Measurements from ENCODE around the gene OR7G3. TPM values are rescaled to one million over a fixed set of nuclear protein-coding genes. Genes with fewer than 3 reads are reported as not detected.

The OR7G3 gene
- total RNA-seq, 4 donors from 2014 or later = not detected

DNA sequence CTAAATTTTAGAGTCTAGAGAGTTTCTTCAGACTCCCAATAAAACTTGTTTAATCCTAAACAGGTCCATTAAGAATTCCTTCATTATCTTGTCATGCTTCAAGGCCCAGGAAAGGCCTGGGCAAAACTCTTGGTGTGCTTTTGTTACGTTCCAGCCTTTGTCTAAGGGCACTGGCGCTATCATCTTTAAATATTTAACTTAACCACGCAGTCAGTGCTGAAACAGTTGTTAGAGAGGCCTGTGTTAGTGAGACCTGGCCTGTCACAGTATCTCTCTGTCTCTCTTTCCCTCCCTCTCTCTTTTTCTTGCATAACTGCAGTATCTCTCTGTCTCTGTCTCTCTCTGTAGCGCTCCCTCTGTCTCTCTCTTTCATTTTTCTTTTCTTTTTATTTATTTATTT, 48.1 kb downstream of the OR7G3 start:
- Histone ChIP-seq H3K27ac (no peak overlapping the region), H3K9me3 (no peaks in the 10 kb centered on the region), H3K4me1 (peaks cover 0 to 17% (median 6%) of the 10 kb centered on the region in 3 donors), H3K4me3 (no peak overlapping the region), H3K36me3 (no peaks in the 10 kb centered on the region), H3K27me3 (no peaks in the 10 kb centered on the region)
- intact Hi-C loops (cut with DNase I) = no loop called here
- 55 to 64% methylated on average over 4 of the region's 4 CpGs for WGBS, 2 donors
- DNase-seq = no peak
- TF ChIP-seq POLR2A (IDR thresholded peaks at IDR 0.05) (no peak), CTCF (IDR thresholded peaks at IDR 0.05) (no peak)

GRCh38 chr19:9076901-9077300, 49.8 kb downstream of the OR7G3 start:
- WGBS, 2 donors = 66 to 72% methylated on average over 10 of the region's 10 CpGs
- DNase-seq = no peak
- peaks cover 0 to 17% (median 6%) of the 10 kb centered on the region in 3 donors for H3K4me1 ChIP-seq
- TF ChIP-seq CTCF (IDR thresholded peaks at IDR 0.05) = no peak
- TF ChIP-seq POLR2A (IDR thresholded peaks at IDR 0.05) = no peak
- no peaks in the 10 kb centered on the region for H3K27me3 ChIP-seq
- no peak overlapping the region for H3K4me3 ChIP-seq
- H3K27ac ChIP-seq = no peak overlapping the region
- intact Hi-C loops (cut with DNase I) = no loop called here
- H3K9me3 ChIP-seq = no peaks in the 10 kb centered on the region
- H3K36me3 ChIP-seq = no peaks in the 10 kb centered on the region

Small RNA genes within 50 kb of the gene (small RNA-seq; reads per million reads assigned to genes)
- gene OR1M4P = 0 reads per million in 4 donors

Other genes starting within 250 kb of the OR7G3 start
- 1 to 10 TPM in 1 of 4 donors, under 1 TPM in 3; under 0.01 to 1.4 (median 0.04) TPM for gene MUC16, start 116.5 kb downstream of the OR7G3 start, total RNA-seq
- gene OR1M1, start 39.9 kb downstream of the OR7G3 start, total RNA-seq = not detected
- not detected for gene OR7G2, start 19.5 kb downstream of the OR7G3 start, total RNA-seq
- not detected for gene OR7G1, start 11.2 kb downstream of the OR7G3 start, total RNA-seq
- 10 to 100 TPM in 3 of 4 donors, 1 to 10 TPM in 1; 9.9 to 22.5 (median 13.3) TPM for gene ZNF317, start 13.4 kb upstream of the OR7G3 start, total RNA-seq
- gene OR7D2, start 52.0 kb upstream of the OR7G3 start, total RNA-seq = under 1 TPM in 1 of 4 donors, not detected in 3; 0.59 TPM
- not detected for gene OR7D4, start 92.6 kb upstream of the OR7G3 start, total RNA-seq
- not detected for gene OR7E24, start 124.0 kb upstream of the OR7G3 start, total RNA-seq
- 10 to 100 TPM in 1 of 4 donors, 1 to 10 TPM in 3; 4.3 to 17.7 (median 4.5) TPM for gene ZNF699, start 182.9 kb upstream of the OR7G3 start, total RNA-seq
- 10 to 100 TPM in 1 of 4 donors, 1 to 10 TPM in 3; 4.2 to 10.9 (median 7.0) TPM for gene ZNF559, start 197.2 kb upstream of the OR7G3 start, total RNA-seq
- 1 to 10 TPM in 1 of 4 donors, under 1 TPM in 2, not detected in 1; 0.26 to 3.1 (median 0.44) TPM for gene ZNF177, start 236.1 kb upstream of the OR7G3 start, total RNA-seq

All from esophagus squamous epithelium (tissue), 5 donors.